ENCODE measurements around the gene CDC40. TPM values are rescaled to one million over a fixed set of nuclear protein-coding genes. Genes with fewer than 3 reads are reported as not detected.

CDC40 gene
- total RNA-seq, result 19.0 and 24.3 TPM in 2 replicates

DNA sequence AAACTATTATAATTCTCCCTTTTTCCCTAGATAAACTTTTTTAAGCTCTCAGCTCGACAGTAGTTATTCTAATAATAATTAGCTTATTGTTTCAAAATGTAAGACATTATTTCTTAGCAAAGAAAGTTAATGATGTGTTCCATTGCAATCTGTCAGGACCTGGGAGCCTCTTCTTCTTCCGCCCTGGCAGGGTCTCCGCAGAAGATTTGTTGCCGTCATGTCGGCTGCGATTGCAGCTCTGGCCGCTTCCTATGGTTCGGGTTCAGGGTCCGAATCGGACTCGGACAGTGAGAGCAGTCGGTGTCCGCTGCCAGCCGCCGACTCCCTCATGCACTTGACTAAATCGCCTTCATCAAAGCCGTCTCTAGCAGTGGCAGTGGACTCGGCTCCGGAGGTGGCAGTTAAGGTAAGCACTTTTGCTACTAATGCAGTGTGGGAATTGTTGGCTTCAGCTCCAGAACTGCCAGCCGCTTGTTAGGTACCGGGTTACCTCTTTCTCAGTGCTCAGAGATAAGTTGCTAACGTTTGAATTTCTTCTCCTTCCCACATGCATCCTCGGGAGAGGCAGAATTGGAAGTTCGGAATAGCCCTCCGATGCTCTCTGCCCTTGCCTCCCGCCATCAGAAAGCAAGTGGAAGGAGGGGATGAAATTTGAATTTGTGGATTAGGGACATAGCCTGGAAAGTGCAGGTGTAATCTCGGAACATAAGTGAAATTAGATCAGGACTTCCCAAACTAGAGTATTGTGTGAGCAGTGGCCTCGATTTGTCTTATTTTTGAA, at the start of gene CDC40:
Gene CDC40 (plus strand): TSS at position 200 of the 781 bp plus-strand sequence. CDS start 18 bp downstream, at position 218.

GRCh38 chr6:110179406-110180227, 610 bp upstream of the CDC40 start, which contains the start of gene WASF1:
Gene WASF1, minus strand, starts transcription at chr6:110179670. Its CDS starts 52,069 bp downstream, at chr6:110127601.

Other genes starting within 250 kb of the CDC40 start
- not detected in 2 replicates for gene GPR6, start 202.1 kb upstream of the CDC40 start, total RNA-seq
- 15.2 and 37.9 TPM in 2 replicates for gene WASF1, start 757 bp upstream of the CDC40 start, total RNA-seq
- not detected in 2 replicates for gene METTL24, start 177.9 kb downstream of the CDC40 start, total RNA-seq
- 0.16 TPM in 1 of 2 replicates, not detected in the other for gene DDO, start 235.1 kb downstream of the CDC40 start, total RNA-seq